A172 (cell line): ENCODE results near the gene TTC28. TPM values are rescaled to one million over a fixed set of nuclear protein-coding genes. Genes with fewer than 3 reads are reported as not detected.

Experiments used
- DNase-seq: peaks from one replicate; pipeline ENCODE4 v3.0.0-alpha.2; 2015; ENCODE audit warnings: low spot score
- total RNA-seq: library from RNA; depleted of rRNA; stranded (reverse); fragments of >200 nt; shearing (Covaris generic); gene quantifications from 2 replicates; pipeline ENCODE4 v1.2.3, GENCODE V29; 2014

TTC28 gene
- total RNA-seq, 1 experiment from 2014 or later = 0.45 TPM

DNA sequence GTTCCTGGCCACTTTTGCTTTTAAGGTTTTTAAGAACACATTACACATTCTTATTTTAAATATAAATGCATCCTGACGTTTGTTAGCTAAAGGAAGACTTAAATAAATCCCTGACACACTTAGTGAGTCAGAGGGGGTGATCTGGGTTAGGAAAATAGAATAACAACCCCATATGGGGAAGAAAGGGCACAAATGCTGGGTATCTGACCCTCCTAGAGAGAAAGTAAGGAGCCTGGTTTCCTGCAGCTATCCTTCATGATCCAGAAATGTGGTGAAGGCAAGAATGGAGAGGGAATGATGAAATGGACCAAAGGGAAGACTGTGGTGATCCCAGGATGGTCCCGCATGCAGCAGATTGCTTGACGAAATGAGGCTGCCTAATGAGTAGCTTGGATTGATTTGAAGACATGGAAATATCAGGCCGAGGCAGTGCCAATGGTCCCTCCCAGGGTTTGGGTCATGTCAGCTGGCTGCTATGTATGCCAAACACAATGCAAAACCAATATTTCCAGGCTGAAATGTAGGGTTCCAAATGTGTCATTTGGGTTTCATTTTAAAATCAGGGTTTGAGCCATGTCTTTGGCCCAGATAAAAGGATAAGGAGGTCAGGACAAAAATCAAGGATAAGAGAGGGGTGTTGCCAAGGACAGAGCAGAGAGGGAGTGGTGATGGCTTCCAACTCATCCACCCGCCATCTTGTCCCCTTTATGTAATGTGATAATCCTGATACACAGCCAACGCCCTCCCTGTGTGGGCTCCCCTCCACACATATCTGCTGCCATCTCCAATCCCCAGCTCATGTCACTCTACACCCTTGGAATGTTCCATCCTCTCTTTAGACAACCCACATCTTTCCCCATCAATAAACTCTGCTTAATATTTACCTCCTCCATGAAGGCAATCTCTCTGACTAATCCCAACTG is 625.5 kb downstream of the TTC28 start:
- DNase-seq = no peak

DNA sequence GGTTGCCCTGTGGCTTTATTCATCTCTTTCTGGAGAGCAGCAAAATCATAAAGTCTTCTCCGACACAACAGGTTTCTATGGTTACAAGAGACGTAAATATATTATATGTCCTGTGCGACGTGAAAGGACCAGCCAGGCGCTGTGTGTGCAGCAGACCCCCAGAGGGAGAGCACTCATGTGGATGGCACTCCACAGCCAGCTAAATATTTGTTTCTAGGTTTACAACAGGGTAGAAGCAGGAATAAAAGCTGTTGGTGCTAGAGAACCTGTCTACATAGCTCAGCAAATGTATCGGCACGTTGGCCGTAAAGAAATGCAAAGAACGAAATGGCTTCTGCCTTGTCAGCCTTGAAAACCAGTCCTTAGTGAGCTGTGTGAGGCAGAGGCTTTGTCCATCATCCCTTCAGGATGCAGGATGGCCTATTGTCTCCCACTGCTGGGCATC is 626.8 kb downstream of the TTC28 start:
- DNase-seq = no peak

DNA sequence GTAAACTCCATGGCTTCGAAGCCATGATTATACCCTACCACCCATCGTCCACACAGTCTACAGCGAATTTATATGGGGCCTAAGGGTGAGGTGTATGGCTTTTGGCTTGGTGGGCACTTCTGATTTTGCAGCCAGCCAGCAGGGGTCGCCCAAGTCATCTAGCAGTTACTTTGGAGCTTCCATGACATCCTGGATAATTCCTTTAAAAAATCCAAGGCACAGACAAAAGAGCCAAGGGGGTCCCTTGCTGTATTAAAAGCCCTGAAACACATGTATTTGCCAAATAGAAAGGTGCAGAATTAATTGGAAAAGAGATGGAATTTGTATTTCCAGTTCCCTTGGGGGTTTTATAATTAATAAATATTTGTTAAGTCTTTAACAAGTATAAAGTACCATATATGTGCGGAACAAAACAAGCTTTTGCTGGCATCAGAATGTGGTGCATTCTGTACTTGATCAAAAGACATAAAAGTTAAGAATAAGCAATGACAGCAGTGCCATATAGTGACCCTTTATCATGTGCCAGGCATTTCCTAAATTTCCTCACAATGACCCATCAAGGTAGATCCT is 627.8 kb downstream of the TTC28 start:
- DNase-seq = peak; percentile 36

DNA sequence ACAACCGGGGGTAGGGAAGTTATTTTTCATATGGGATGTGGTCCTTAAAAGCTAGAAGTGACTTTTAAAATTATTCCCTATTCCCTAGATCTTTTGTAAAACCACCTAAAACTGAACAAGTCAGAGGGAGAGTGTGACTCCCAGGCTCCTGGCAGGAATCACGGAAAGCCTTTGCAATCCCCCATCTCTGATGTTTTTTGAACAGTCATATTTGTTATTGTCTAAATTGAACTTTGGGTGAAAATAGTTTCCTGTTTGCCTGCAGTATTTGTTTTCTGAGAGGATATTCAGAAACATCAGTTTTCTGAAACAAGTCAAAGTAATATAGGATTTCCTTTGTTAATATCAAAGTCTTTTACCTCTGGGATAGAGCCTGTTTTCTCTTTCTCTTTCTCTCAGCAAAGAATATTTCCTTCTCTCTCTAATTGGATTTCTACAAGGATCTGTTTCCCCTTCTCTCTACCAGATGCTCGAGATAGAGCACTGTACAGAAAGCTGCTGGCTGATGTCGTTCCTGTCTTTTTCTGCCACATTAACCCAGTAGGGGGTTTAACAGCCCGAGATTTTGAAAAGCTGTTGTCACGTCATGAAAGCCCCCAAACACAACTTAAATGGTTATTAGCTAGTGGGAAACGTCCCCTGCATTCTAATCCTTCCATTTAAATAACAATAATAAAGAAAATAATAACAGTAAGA is 628.4 kb downstream of the TTC28 start:
- no peak for DNase-seq

DNA sequence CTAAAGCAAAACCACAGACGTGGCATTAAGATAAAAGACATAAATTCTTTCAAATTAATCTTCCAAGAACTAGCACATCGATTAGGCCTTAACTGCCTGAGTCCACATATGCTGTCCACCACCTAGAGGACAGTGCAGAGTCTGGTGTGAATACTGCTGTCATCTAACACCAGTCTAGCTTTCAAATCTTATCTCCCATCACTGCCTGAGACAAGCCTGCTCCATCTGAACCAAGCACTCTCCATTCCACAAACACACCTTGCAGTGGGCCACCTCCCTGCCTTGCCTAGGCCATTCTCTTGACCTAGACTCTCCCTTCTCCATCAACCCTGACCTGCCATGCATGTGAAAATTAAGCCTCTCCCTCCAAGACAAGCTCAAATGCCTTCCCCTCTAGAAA is 631.1 kb downstream of the TTC28 start:
- DNase-seq = no peak

DNA sequence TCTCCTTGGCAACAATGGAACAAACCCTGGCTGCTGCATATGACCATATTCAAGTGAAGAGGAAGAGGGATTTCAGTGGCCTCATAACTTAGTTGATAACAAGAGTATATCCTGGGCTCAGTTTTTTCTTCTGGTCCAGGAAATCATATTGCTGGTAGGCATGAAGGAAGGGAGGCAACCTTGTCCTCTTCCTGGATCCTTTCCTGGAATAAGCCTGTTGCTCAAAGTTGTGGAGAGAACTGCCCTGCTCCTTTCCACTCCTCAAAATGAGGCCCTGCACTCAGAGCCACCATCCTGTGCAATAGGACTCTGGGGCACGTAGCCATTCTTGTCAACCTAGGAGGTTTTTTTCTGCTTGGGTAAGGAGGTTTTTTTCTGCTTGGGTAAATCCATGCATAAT is 631.9 kb downstream of the TTC28 start:
- DNase-seq = no peak

DNA sequence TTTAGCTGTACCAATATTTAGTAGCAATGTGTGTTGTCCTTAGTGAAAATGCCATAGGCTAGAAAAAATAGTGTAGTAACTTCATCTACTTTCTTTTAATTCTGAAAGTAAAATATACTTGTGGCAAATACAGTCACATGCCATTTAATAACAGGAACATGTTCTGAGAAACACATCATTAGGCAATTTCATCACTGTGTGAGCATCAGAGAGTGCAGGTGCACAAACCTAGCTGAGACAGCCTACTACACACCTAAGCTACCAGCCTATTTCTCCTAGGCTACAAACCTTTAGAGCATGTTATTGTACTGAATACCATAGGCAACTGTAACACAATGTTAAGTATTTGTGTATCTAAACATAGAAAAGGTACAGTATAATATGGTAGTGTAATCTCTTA is 633.5 kb downstream of the TTC28 start:
- DNase-seq = no peak

DNA sequence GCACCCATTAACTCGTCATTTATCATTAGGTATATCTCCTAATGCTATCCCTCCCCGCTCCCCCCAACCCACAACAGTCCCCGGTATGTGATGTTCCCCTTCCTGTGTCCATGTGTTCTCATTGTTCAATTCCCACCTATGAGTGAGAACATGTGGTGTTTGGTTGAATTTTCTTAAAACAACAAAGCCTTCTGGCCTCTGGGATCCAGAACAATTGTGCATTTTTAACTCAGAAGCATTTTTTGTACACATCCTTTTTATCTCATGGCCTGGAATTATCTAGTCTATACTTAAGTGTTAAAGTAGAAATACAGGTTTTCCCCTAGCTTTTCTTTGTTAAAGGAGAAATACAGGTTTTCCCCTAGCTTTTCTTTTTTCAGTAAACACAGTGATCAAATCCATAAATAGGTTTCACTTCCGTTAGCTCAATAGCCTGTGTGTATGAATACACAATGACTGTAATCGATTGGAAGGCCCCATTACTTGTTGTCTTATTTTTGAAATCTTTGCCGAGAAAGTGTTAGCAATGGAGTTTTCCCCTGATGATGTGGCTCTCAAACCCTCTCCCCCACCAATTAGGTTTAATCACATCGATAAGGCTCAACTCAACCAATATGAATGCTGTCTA is 635.0 kb downstream of the TTC28 start:
- no peak for DNase-seq

DNA sequence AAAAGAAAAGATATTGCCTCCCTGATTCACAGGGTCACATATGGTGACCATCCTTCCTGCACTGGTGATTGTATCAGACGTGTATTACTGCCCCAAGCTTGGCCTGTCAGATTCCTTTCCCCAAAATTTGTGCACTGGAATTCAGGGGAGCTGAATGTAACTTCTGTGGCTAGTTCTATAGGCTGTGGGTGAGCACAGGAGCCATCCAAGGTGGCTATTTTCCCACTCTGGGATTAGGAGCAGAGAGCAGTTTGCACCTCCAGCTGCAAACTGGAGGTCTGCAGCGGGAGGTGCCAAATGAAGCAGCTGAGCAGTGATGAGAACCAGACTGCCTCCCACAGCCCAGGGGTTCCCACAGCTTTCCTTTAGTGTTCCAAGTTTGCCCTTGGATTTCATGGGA is 636.4 kb downstream of the TTC28 start:
- DNase-seq = no peak

DNA sequence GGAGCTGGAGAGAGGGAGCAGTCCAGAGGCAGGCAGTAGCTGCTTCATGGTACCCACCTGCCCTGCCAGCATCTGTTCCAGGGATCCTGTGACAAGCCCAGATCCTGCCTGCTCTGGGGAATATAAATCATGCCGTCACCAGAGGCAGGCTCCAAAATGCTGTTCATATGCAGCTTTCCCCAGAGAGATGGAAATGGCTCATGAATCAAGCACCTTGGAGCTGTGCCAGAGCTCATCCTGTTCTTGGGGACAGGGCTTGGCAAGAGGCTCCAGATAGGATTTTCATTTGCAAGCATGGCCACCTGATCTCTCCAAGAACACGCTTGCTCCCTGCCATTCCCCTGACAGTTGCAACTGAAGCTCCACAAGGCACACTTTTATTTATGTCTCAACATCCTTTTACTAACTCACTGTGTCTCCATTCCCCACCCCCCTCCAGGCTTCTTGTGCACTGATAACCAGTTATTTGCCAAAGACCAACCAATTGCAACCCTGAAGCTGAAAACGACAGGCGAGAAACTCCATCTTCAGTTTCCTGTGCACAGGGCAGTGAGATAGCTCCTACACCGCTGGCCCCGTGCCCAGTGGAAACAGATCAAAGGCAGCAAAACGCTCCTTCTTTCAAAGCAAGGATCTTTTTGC is 644.8 kb downstream of the TTC28 start:
- DNase-seq = peak; percentile 45

DNA sequence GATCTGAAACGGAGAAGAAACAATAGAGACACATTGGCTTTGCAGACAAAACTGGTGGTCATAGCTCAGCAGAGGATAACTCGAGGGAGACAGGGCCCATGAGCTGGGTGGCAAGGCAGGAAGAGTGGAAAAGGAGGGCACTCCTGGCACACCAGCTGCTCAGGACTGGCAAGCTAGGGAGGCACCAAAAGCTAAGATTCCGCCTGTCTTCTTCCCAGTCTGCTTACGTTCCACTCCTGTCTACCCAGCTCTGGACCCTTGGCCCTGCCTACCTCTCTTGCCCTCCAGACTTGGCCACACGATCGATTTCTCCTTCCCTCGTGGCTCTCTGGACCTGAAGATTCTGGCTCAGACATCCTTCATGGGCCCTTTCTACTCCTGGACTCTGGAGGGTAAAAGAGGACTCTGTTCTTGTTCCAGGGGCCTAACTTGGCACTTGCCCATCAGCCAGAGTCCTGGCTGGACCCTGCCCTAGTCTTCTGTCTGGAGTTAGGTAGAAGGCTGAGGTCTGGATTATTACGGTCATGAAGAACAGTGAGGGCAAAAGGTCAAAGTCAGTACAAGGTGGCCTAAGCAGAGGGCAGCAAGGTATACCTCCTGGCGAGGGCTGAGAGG is 645.4 kb downstream of the TTC28 start:
- DNase-seq = no peak

DNA sequence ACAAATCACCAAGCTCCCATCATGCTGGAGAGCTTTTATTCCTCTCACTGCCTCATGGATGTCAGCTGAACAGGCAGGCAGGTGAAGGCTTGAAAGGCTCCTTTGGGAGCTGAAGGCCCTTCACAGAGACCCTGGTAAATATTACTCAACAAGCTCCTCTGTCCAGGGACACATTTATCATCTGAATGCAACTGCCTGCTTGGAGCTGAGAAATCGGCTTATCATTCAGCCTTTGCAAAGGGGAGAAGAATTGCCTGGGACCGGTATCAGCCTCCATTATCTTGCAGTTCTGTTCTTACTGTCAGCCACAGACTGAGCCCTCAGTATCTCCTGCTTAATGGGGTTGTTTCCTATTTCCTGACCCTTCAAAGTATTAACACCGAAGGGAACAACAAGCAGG is 646.8 kb downstream of the TTC28 start:
- DNase-seq = no peak

DNA sequence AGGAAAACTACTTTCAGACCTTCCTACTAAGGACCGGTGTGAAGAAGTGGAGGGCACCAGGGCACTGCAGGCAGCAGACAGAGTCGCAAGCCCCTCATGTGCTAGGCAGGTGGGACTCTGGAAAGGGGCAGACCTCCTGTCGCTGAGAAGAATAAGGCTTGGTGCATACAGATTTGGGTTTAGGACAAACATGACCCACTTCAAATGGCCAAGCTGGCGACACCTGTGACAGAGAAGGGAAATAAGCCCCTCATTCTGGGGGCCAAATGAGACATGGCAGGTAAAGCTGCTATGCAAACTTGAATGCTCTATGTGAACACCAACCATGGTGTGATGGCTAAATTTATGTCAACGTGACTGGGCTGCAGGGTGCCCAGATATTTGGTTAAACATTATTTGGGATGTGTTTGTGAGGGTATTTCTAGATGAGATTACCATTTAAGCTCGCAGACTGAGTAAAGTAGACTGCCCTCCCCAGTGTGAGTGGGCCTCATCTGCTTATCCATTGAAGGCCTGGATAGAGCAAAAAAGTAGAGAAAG is 648.2 kb downstream of the TTC28 start:
- DNase-seq = no peak

DNA sequence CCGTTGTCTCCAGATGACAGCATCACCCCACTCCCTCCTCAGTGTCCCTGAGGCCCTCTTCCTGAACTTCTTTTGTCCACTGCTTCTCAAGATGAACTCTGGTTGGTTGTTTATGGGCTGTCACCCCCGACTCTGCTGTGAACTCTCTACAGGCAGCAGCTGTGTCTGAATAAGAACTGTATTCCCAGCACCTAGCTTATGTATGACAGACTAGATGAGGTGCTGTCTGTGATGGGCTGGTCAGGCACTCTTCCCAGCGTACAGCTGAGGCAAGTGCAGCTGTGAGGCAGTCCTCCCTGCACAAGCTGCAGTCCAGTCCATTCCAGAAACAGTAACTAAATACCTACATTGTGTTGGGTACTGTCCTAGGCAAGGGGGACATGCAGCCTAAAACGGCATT is 649.2 kb downstream of the TTC28 start:
- no peak for DNase-seq

DNA sequence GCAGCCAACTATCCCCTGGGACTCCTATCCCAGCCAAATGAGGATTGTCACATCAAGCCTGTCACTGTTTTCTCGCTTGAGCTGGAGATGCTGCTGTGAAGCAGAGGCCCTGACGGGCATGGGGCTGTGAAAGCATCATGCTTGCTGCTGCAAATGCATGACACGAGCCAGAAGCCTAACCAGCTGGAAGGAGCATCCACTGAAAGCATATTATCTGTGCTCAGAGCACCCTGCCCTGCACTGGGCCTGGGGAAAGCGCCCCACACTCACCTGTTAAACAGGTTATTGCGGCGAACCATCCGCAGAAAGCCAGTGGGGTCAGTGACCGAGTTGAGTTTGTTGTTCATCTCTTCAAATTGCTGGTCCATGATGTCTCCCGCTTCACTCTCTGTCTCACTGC is 649.7 kb downstream of the TTC28 start:
- DNase-seq = no peak

DNA sequence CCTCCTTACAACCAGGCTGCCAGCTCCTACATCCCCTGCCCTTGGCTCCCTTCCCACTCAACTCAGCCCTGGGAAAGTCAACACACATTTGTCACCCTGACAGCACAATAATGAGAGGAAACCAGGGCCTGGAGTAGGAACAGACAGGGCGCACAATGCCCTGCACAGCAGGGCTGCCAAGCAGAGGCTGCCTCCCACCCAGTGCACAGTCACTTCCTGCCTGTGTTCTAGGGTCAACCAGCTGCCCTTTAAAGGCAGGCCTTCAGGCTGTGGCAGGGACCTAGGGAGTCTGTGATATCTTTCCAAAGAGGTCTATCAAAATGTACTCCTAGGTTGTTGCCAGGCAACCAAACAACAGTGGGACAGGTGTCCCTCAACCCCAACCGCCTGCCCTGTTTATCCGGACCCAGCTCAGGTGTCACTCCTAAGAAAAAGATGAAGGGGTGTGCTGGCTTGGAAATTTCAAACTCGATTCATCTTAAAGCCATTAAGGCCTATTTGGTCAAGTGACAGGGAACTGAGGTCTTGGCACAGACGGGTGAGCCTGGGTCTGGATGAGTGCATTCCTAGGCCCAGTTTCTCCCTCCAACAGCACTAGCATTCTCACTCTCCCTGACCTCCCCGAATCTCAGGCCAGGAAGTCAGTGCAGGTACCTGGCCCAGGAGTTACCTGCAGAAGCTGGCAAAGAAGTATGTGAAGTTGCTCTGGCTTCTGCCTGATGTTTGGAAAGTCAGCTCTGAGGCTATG is 650.3 kb downstream of the TTC28 start:
- DNase-seq = peak; percentile 90

DNA sequence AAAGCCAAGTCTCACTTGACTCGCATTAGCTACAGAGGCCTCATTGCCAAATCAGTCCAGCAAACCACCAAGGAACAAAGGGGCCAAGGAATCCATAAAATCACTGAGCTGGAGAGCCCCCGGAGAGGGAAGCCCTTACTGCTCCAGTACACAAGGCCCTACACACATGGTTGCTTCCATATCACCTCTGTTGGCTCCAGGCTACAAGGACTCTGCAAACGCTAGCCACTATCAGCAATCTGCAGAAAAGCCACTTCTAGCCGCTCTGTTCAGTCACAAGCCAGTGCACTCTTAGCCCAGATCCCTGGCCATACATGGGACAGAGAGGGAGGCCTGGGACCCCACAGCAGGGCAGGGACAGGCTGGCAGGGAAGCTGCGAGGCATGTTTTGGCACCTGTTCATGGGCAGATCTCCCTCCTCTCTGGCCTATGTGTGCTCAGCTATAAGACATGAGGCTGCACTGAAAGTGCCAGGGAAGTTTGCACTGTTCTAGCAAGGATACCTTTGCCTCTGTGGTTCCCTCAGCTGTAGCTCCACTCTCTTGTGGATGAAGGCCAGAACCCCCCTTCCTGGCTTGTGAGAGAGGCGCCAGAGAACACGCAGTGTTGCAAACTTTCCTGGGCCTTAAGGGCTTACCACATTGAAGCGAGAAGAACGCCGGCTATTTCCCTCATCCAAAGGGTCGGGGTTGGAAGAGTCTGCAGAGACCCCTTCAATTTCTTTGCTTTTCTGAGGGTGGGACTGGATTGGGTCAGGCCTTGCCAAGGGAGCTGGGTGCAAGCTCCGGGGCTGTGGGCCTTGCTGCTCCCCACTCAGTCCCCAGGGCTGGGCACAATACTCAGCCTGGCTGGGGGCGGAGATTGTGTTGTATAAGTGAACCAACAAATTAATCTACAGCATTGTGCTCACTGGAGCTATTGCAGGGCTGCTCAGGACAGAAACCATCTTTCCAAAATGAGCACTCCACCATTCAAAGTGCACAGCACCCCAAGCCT is 651.9 kb downstream of the TTC28 start:
- DNase-seq = no peak

DNA sequence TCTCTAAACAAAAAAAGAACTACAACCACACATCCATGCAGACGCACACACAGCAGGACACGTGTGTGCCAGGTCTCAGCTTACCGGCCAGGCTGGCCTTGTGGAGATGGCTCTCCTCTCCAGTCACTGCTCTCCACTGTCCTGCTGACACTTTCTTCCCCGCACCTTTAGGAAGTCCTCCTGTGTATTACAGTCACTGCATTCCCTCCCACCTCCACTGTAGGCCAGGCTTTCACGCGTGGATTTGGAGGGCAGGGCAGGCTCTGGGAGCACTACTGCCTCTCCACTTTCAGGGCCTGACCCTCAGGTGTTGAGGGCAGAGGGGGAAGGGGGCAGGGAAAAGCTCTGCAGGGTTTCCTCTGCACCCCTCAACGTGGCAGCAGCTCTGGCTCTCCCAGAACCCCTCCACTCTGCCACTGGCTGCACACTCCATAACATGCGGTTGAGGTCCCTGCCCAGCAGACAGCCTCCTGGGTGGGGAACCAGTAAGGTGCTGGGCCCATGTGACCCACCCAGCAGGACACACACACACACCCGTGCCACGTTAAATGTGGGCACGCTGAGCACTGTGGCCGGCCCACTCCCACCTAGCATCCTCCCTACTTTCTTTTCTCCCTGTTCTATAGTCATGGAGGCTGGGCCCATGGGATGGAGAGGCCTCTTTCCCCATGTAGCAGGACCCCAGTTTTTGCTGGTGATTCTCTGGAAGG is 653.6 kb downstream of the TTC28 start:
- DNase-seq = no peak
